ENCODE data around the gene FAM124A. TPM values are rescaled to one million over a fixed set of nuclear protein-coding genes. Genes with fewer than 3 reads are reported as not detected.

The FAM124A gene
- total and polyA plus RNA-seq, 10 of the 15 experiments (the other 5 are each of a cell fraction or from before 2014, with no cell fraction given) = not detected

DNA sequence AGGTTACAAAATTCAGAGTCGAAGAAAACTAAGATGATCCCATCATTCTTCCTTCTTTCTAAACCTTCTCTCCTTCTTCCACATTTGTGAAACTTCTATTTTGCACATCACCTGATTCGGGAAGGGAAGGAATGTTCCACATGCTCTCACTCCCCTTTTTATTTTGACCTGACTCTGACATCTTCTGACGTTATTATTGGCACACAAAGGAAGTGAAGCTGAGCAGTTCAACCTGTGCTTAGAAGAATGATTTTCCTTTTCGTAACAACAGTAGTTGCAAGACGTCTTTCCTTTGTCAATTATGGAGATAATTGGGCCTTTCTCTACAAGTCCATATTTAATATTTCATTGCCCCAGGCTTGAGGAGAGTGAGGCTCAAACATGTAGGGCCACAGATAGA, 18.0 kb downstream of the FAM124A start:
- FAIRE-seq (no peak), DNase-seq (ENCODE audit: low read depth, low spot score) (no peak), ATAC-seq (no peak)
- Histone ChIP-seq H2AFZ (ENCODE audit: control insufficient read depth, low read depth, low read length) (no peak overlapping the region), H3K27me3 (replicated peaks in 1 of 2; ENCODE audit: control insufficient read depth in 2 of 2, insufficient read depth in 2 of 2, low read length in 1 of 2) (no peaks in the 10 kb centered on the region; a peak in 1 of 4 replicates), H3K36me3 (ENCODE audit: control insufficient read depth in 2 of 2, insufficient read depth in 2 of 2, low read length in 1 of 2) (no peaks in the 10 kb centered on the region), H3K9me3 (replicated peaks; ENCODE audit: control insufficient read depth, insufficient read depth, low read length) (no peaks in the 10 kb centered on the region), H3K9ac (ENCODE audit: control insufficient read depth, insufficient read depth, low read length) (no peak overlapping the region), H4K20me1 (ENCODE audit: control insufficient read depth, insufficient read depth) (no peaks in the 10 kb centered on the region), H3K4me3 (no peak overlapping the region), H3K4me2 (ENCODE audit: control insufficient read depth, insufficient read depth) (no peak overlapping the region), H3K4me1 (ENCODE audit: control insufficient read depth, insufficient read depth, low read length) (no peaks in the 10 kb centered on the region), H3K27ac (ENCODE audit: control insufficient read depth, insufficient read depth) (no peak overlapping the region), H3K79me2 (ENCODE audit: control insufficient read depth, insufficient read depth, low read length) (no peaks in the 10 kb centered on the region)
- RAD21 ChIA-PET (ENCODE audit: unreplicated experiment) = no interaction called here
- intact Hi-C loops (cut with micrococcal nuclease; ENCODE audit: unreplicated experiment) = no loop called here
- CTCF ChIA-PET = interaction anchor here (0.9 to 2.2 kb wide), 2 partner anchors 46 to 115 kb away, joined by 3 to 5 read pairs; no protein-coding TSS in a partner anchor
- SMC1A ChIA-PET (ENCODE audit: uncharacterized antibody, unreplicated experiment) = interaction anchor here (1.5 kb wide), 1 partner anchor 27 kb away, joined by 3 read pairs; no protein-coding TSS in a partner anchor
- POLR2A ChIA-PET = no interaction called here
- TF ChIP-seq, protein P1, sequence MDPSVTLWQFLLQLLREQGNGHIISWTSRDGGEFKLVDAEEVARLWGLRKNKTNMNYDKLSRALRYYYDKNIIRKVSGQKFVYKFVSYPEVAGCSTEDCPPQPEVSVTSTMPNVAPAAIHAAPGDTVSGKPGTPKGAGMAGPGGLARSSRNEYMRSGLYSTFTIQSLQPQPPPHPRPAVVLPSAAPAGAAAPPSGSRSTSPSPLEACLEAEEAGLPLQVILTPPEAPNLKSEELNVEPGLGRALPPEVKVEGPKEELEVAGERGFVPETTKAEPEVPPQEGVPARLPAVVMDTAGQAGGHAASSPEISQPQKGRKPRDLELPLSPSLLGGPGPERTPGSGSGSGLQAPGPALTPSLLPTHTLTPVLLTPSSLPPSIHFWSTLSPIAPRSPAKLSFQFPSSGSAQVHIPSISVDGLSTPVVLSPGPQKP (IDR thresholded peaks at IDR 0.05; ENCODE audit: low read depth, low read length) = no peak
- TF ChIP-seq SREBF2 (IDR thresholded peaks at IDR 0.05; ENCODE audit: low read length) (no peak), CHD1 (IDR thresholded peaks at IDR 0.05; ENCODE audit: low read depth, low read length) (no peak), MTA3 (IDR thresholded peaks at IDR 0.05; ENCODE audit: borderline replicate concordance, low read length) (no peak), CBX5 (IDR thresholded peaks at IDR 0.05; ENCODE audit: low read depth) (no peak)
- TF ChIP-seq, protein P2, sequence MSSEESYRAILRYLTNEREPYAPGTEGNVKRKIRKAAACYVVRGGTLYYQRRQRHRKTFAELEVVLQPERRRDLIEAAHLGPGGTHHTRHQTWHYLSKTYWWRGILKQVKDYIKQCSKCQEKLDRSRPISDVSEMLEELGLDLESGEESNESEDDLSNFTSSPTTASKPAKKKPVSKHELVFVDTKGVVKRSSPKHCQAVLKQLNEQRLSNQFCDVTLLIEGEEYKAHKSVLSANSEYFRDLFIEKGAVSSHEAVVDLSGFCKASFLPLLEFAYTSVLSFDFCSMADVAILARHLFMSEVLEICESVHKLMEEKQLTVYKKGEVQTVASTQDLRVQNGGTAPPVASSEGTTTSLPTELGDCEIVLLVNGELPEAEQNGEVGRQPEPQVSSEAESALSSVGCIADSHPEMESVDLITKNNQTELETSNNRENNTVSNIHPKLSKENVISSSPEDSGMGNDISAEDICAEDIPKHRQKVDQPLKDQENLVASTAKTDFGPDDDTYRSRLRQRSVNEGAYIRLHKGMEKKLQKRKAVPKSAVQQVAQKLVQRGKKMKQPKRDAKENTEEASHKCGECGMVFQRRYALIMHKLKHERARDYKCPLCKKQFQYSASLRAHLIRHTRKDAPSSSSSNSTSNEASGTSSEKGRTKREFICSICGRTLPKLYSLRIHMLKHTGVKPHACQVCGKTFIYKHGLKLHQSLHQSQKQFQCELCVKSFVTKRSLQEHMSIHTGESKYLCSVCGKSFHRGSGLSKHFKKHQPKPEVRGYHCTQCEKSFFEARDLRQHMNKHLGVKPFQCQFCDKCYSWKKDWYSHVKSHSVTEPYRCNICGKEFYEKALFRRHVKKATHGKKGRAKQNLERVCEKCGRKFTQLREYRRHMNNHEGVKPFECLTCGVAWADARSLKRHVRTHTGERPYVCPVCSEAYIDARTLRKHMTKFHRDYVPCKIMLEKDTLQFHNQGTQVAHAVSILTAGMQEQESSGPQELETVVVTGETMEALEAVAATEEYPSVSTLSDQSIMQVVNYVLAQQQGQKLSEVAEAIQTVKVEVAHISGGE (CRISPR knock-in tag; IDR thresholded peaks at IDR 0.05) = no peak
- WGBS (ENCODE audit: insufficient coverage, insufficient replicate concordance, low lambda C conversion rate, missing lambda C conversion rate) = 21% methylated on average over 5 of the region's 5 CpGs
- in situ Hi-C loops (cut with MboI) = no loop called here
- no TSS peak for BruUV-seq (replicated peaks)

All from GM12878 (cell line).